Large intestine (tissue), 3 donors: ENCODE data around the gene NYNRIN. TPM values are rescaled to one million over a fixed set of nuclear protein-coding genes. Genes with fewer than 3 reads are reported as not detected.

Experiments used
- DNase-seq, 2 donors: peaks; one replicate each; pipeline versions ENCODE4 v3.0.0 to v3.0.0-alpha.2; 2013
- H3K27ac ChIP-seq: one replicate; pipeline ENCODE4 v1.5.1; 2013; ENCODE audit warnings: low read length
- H3K27me3 ChIP-seq: 2 replicates; pipeline ENCODE4 v1.6.1; 2013; ENCODE audit warnings: low read length; ENCODE audit not compliant: control insufficient read depth, insufficient read depth
- H3K36me3 ChIP-seq: 2 replicates; pipeline ENCODE4 v1.6.1; 2013; ENCODE audit warnings: low read length; ENCODE audit not compliant: control insufficient read depth, insufficient read depth
- H3K4me1 ChIP-seq: one replicate; pipeline ENCODE4 v1.6.1; 2013; ENCODE audit warnings: low read length; ENCODE audit not compliant: control insufficient read depth, insufficient read depth
- H3K4me3 ChIP-seq: one replicate; pipeline ENCODE4 v1.5.1; 2013; ENCODE audit warnings: low read length
- H3K9me3 ChIP-seq: one replicate; pipeline ENCODE4 v1.6.1; 2013; ENCODE audit warnings: mild to moderate bottlenecking, low read depth, low read length, moderate library complexity; ENCODE audit not compliant: control insufficient read depth
- WGBS: methylation state at CpG from one replicate; pipeline ENCODE4 v1.1.5; 2013; ENCODE audit warnings: low lambda C conversion rate; ENCODE audit not compliant: insufficient coverage; 5-methylcytosine and 5-hydroxymethylcytosine counted together
- polyA plus RNA-seq: library from polyadenylated mRNA; unstranded; fragments of 120-200 nt; gene quantifications from one replicate; pipeline ENCODE4 v1.2.1, GENCODE V29; 2013

The NYNRIN gene
- polyA plus RNA-seq, 1 donor = 54.4 TPM

DNA sequence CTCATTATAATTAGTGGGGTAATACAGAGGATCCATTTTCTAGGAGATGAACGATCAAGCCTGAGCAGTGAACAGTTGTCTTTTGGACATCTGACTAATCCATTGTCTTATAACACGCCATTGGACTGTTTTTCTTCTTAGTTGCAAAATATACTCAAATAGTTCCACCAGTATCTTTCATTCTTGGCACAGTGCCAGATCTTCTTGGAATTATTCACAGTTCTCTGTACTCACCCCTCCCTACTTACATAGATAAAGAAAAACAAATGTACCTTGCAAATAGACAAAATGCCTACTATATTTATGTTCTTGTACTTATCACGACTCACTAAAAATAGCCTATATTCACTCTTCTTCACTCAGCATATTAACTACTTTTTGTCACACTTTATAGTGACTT lies 26.9 kb downstream of the NYNRIN start:
- no peaks in the 10 kb centered on the region for H3K9me3 ChIP-seq
- peak; percentile 73 to 85 for DNase-seq
- no peak overlapping the region for H3K4me3 ChIP-seq
- no peaks in the 10 kb centered on the region for H3K27me3 ChIP-seq
- H3K27ac ChIP-seq = peak overlapping the region; percentile 90
- 0% methylated on average over 2 of the region's 3 CpGs for WGBS
- peaks cover 67% of the 10 kb centered on the region for H3K4me1 ChIP-seq
- H3K36me3 ChIP-seq = no peaks in the 10 kb centered on the region

DNA sequence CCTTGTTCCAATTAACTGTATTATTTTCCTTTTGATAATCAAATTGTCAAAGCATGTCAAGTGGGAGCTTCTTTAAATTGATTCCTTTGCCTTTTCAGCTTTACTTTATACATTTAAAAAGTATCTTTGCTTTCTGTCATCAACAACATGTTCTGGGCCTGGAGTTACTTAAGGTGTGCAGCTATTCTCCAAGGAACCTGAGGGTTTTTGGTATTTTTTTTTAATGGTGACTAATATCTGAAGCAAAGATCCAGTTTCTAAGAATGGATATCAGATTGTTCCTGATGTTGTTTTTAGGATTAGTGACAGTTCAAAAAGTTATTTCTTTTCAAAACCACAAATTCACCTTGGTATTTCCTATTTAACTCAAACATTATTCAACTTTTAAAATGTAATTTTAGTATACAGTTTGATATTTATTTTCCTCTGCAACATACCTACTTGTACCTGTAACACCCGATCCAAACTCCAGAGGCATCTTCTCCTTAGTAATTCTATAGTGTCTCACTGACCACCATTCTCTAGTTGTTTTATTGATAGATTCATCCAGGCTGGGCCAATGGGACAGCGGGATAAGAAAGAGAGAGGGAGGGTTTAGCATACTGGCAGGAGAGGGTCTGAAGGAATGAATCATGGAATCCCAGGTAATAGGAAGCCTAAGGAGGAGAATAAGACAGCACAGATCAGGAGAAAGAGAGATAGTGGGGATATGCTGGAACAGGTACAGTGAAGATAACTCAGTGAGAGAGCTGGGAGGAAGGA lies 27.5 kb downstream of the NYNRIN start:
- Histone ChIP-seq H3K36me3 (peaks cover 4% of the 10 kb centered on the region), H3K4me1 (peaks cover 73% of the 10 kb centered on the region)

DNA sequence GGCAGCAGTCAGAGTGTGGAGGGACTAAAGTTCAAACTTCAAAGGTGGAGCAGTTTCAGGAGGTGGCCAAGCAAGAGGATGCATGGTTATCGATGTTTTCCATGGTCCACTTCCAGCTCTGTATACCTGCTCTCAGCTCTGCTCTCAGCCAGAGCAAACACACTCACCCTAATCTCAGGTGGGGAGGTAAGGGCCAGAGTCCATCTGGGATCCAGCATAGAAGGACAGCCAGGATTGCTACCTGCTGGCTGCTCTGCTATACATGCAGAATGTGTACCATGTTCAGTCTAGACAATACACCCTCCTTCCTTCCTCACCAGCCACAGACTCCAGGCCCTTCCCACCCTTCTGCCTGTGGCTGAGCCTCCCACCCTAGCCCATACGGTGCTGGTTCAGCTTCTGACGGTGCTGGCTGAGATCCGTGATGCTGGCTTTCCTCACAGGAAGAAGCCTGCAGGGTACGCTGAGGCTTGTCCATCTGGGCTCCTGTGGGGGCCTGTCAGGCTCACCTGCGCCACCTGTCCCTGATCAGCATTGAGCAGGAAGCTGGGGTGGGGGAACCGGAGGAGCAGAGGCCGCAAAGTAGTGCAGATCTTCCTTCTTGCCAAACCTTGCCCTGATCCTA lies 28.2 kb downstream of the NYNRIN start:
- no peaks in the 10 kb centered on the region for H3K9me3 ChIP-seq
- DNase-seq = peak; percentile 93 to 98
- no peaks in the 10 kb centered on the region for H3K27me3 ChIP-seq
- no CpG with 5 or more reads among the region's 8 CpGs for WGBS
- peaks cover 80% of the 10 kb centered on the region for H3K4me1 ChIP-seq
- no peak overlapping the region for H3K4me3 ChIP-seq
- peak overlapping the region; percentile 90 for H3K27ac ChIP-seq
- H3K36me3 ChIP-seq = peaks cover 11% of the 10 kb centered on the region

More for the DNA sequence above, 27.5 kb downstream of the NYNRIN start:
- no peak overlapping the region for H3K4me3 ChIP-seq
- WGBS = 43% methylated on average over 1 of the region's 2 CpGs
- peak overlapping the region; percentile 90 for H3K27ac ChIP-seq
- no peak for DNase-seq
- H3K9me3 ChIP-seq = no peaks in the 10 kb centered on the region
- H3K27me3 ChIP-seq = no peaks in the 10 kb centered on the region

GRCh38 chr14:24427537-24428508 lies 29.0 kb downstream of the NYNRIN start:
- peaks cover 19% of the 10 kb centered on the region for H3K36me3 ChIP-seq
- no peaks in the 10 kb centered on the region for H3K9me3 ChIP-seq
- H3K4me3 ChIP-seq = no peak overlapping the region
- no peaks in the 10 kb centered on the region for H3K27me3 ChIP-seq
- peaks cover 81% of the 10 kb centered on the region for H3K4me1 ChIP-seq
- H3K27ac ChIP-seq = peak overlapping the region; percentile 90
- DNase-seq = peak in 1 of 2 donors; percentile 36
- no CpG with 5 or more reads among the region's 18 CpGs for WGBS

DNA sequence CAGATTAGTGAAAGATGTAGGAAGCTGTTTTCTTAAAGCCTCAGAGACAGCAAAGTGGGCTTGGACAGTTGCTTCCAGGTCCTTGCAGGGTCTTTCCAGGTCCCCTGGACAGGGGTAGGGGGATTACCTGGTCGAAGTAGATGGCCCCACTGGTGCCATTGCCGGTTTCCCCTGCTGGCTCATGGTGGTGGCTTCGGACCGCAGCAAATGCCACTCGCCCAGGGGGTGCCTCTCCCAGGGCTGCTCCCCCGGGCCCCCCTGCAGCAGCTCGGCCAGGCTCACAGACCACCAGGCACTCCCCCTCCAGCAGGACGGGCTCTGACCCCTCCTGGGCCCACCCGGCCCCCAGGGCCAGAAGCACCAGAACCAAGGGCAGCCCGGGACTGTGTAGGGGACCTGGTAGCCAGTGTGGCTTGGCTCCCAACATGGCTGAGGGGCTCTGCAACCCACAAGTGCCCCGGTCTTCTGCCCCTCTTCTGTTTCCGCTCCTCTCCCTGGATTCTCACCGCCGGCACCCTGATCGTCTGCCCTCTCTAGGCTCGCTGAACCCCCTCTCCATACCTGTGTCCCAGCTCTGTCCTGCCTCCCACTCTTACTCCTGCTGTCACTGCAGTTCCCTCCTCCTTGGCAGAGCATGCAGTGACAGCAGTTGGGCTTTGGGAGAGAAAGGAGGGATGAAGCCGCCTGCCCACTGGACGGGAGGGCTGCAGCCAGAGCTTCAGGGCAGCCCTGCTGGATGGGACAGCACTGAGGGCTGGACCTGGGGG lies 30.0 kb downstream of the NYNRIN start:
- H3K4me3 ChIP-seq = no peak overlapping the region
- peak overlapping the region; percentile 90 for H3K27ac ChIP-seq
- no peaks in the 10 kb centered on the region for H3K9me3 ChIP-seq
- WGBS = no CpG with 5 or more reads among the region's 18 CpGs
- H3K4me1 ChIP-seq = peaks cover 71% of the 10 kb centered on the region
- no peaks in the 10 kb centered on the region for H3K27me3 ChIP-seq
- no peak for DNase-seq
- H3K36me3 ChIP-seq = peaks cover 27% of the 10 kb centered on the region

DNA sequence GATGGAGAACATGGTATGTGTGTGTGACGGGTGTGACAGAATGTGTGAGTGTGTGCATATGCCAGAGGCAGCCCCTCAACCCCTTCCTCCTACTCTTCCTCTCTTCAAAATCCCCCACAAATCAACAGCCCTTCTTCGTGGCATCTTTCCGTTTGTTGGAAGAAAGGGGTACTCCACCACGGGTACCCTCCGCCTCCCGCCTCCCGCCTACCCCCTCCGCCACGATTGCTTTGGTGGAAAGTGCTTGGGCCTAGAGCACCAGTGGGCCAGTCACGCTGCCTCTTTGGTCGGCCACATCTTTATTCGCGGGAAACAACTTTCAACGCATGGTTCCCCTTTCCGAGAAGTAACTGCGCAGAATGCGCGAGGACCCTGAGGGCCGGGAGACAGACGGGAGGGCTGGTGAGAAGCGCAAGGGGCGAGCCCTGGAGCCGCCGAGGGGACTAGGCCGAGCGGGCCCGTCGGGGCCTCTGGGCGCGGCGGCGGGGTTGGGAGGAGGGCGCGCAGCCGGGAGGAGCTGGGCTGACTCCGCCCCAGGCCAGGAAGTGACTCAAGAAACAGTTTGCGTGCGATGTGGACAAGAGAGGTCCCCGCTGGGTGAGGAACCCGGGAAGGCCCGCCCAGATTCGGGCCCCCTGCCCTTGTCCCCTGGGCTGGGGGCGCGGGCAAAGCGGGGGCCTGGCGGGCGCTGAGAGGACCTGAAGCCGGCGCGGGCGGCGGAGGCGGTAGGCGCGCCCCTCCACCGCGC lies 30.8 kb downstream of the NYNRIN start, which contains the start of the genes CBLN3 and KHNYN:
Gene CBLN3 (minus strand): TSS at position 274 of the 748 bp plus-strand sequence. CDS start 614 bp downstream, outside the sequence.
Gene KHNYN (plus strand): TSS at position 560 of the 748 bp plus-strand sequence. CDS start 777 bp downstream, outside the sequence.
- no CpG with 5 or more reads among the region's 57 CpGs for WGBS
- peak; percentile 90 to 97 for DNase-seq
- Histone ChIP-seq H3K27me3 (no peaks in the 10 kb centered on the region), H3K27ac (peak within 1 kb of the TSS; percentile 90), H3K4me1 (peaks cover 65% of the 10 kb centered on the region), H3K9me3 (no peaks in the 10 kb centered on the region), H3K36me3 (peaks cover 32% of the 10 kb centered on the region), H3K4me3 (peak within 1 kb of the TSS; percentile 90)

DNA sequence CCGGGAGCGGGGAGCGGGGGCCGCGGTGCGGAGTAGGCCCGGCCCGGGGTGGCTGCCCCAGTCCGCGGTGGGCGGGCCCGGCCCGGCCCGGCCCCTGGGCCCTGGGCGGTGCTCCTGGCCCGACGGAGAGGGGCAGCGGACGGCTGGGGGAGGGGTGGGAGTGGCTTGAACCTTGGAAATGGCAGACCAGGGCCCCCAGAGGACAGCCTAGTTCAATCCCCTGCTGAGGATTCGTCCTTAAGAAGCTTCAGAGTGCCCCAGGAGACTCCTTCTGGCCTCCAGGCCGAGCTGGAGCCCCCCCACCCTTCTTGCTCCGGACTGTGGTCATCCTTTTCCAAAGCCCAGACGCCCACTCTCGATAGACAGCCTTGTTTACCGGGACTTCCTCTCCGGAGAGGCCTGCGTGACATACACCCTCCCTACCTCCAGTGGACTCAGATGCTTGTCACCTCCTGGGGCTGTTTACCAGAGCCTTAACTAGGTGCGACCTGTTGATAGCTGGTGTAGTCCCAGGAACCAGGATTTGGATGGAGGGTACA lies 31.4 kb downstream of the NYNRIN start:
- no CpG with 5 or more reads among the region's 28 CpGs for WGBS
- peaks cover 58% of the 10 kb centered on the region for H3K4me1 ChIP-seq

GRCh38 chr14:24430682-24431568 lies 32.1 kb downstream of the NYNRIN start:
- H3K4me1 ChIP-seq = peaks cover 52% of the 10 kb centered on the region
- no peaks in the 10 kb centered on the region for H3K27me3 ChIP-seq
- H3K9me3 ChIP-seq = no peaks in the 10 kb centered on the region
- peak overlapping the region; percentile 90 for H3K4me3 ChIP-seq
- peak in 1 of 2 donors; percentile 62 for DNase-seq
- H3K27ac ChIP-seq = peak overlapping the region; percentile 86
- peaks cover 41% of the 10 kb centered on the region for H3K36me3 ChIP-seq
- no CpG with 5 or more reads among the region's 19 CpGs for WGBS

More for the DNA sequence above, 31.4 kb downstream of the NYNRIN start:
- Histone ChIP-seq H3K9me3 (no peaks in the 10 kb centered on the region), H3K4me3 (peak overlapping the region; percentile 90), H3K27me3 (no peaks in the 10 kb centered on the region), H3K27ac (peak overlapping the region; percentile 86), H3K36me3 (peaks cover 38% of the 10 kb centered on the region)
- DNase-seq = peak; percentile 74 to 91
